Liver (tissue), 3 donors: Measurements from ENCODE around the gene HDAC9.

ENCODE experiments used
- CTCF ChIP-seq: fragments of 150-350 bp; IDR thresholded peaks from 2 replicates; pipeline ENCODE4 v1.5.1; 2017; ENCODE audit warnings: improper control_type of control experiment, low read depth, low read length; ENCODE audit not compliant: missing input control
- EGR1 ChIP-seq, 2 donors: IDR thresholded peaks; 2 replicates each; pipeline ENCODE4 v1.6.1; 2016 to 2018; ENCODE audit warnings: antibody characterized with exemption in 2 of 2, low read depth in 2 of 2
- FOXA1 ChIP-seq: IDR thresholded peaks from 2 replicates; pipeline ENCODE4 v1.6.1; 2016; ENCODE audit warnings: antibody characterized with exemption
- FOXA2 ChIP-seq: IDR thresholded peaks from 2 replicates; pipeline ENCODE4 v1.6.1; 2016; ENCODE audit warnings: antibody characterized with exemption
- GABPA ChIP-seq, 2 donors: IDR thresholded peaks in 1 of 2; conservative IDR thresholded peaks in 1 of 2; 2 replicates each; pipeline ENCODE4 v1.6.1; 2016; ENCODE audit warnings: antibody characterized with exemption in 2 of 2, mild to moderate bottlenecking in 1 of 2, moderate library complexity in 1 of 2
- HNF4A ChIP-seq, 2 donors: conservative IDR thresholded peaks; 2 replicates each; pipeline ENCODE4 v1.6.1; 2016; ENCODE audit warnings: antibody characterized with exemption in 2 of 2, mild to moderate bottlenecking in 2 of 2
- MAX ChIP-seq: IDR thresholded peaks from 2 replicates; pipeline ENCODE4 v1.6.1; 2016; ENCODE audit warnings: antibody characterized with exemption
- RAD21 ChIP-seq, 2 donors: IDR thresholded peaks; 2 replicates each; pipeline ENCODE4 v1.6.1; 2016; ENCODE audit warnings: antibody characterized with exemption in 2 of 2, mild to moderate bottlenecking in 2 of 2
- REST ChIP-seq: IDR thresholded peaks from 2 replicates; pipeline ENCODE4 v1.6.1; 2016; ENCODE audit warnings: antibody characterized with exemption, mild to moderate bottlenecking
- SP1 ChIP-seq: IDR thresholded peaks from 2 replicates; pipeline ENCODE4 v1.6.1; 2018; ENCODE audit warnings: antibody characterized with exemption, mild to moderate bottlenecking
- TAF1 ChIP-seq: conservative IDR thresholded peaks from 2 replicates; pipeline ENCODE4 v1.6.1; 2016; ENCODE audit warnings: antibody characterized with exemption, mild to moderate bottlenecking
- ZBTB33 ChIP-seq: IDR thresholded peaks from 2 replicates; pipeline ENCODE4 v1.6.1; 2016; ENCODE audit warnings: antibody characterized with exemption
- donor health status: healthy.
- donor health status: healthy.

- no peak for TF ChIP-seq CTCF
- no peak for TF ChIP-seq GABPA (IDR thresholded peaks at IDR 0.05 in 1 of 2, conservative IDR thresholded peaks at IDR 0.05 in 1 of 2)
- TF ChIP-seq MAX = no peak
- TF ChIP-seq ZBTB33 = no peak
- TF ChIP-seq FOXA2 = no peak
- TF ChIP-seq REST = no peak
- TF ChIP-seq EGR1 (IDR thresholded peaks at IDR 0.05; ENCODE audit: low read depth in 2 of 2) = no peak
- no peak for TF ChIP-seq SP1
- no peak for TF ChIP-seq HNF4A (conservative IDR thresholded peaks at IDR 0.05)
- TF ChIP-seq FOXA1 = no peak
- TF ChIP-seq RAD21 (IDR thresholded peaks at IDR 0.05) = no peak
- no peak for TF ChIP-seq TAF1
Observed at GRCh38 chr7:18995270-18995671, 499.7 kb downstream of the HDAC9 start.
